NCI-H2171 (cell line): Measurements from ENCODE around the gene B4GALT4.
A peak's percentile ranks its signal among the peaks of the same experiment; 100 is the strongest.
"Not testable (repeated sequence)": the region's sequence is repeated elsewhere in the genome, so short reads cannot be mapped to it uniquely, and the experiment has no call there.

Experiments used
- DNase-seq: peaks from one replicate; lab custom pipeline; 2025; lab: John Stamatoyannopoulos, UW

The B4GALT4 gene, protein sequence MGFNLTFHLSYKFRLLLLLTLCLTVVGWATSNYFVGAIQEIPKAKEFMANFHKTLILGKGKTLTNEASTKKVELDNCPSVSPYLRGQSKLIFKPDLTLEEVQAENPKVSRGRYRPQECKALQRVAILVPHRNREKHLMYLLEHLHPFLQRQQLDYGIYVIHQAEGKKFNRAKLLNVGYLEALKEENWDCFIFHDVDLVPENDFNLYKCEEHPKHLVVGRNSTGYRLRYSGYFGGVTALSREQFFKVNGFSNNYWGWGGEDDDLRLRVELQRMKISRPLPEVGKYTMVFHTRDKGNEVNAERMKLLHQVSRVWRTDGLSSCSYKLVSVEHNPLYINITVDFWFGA

DNA sequence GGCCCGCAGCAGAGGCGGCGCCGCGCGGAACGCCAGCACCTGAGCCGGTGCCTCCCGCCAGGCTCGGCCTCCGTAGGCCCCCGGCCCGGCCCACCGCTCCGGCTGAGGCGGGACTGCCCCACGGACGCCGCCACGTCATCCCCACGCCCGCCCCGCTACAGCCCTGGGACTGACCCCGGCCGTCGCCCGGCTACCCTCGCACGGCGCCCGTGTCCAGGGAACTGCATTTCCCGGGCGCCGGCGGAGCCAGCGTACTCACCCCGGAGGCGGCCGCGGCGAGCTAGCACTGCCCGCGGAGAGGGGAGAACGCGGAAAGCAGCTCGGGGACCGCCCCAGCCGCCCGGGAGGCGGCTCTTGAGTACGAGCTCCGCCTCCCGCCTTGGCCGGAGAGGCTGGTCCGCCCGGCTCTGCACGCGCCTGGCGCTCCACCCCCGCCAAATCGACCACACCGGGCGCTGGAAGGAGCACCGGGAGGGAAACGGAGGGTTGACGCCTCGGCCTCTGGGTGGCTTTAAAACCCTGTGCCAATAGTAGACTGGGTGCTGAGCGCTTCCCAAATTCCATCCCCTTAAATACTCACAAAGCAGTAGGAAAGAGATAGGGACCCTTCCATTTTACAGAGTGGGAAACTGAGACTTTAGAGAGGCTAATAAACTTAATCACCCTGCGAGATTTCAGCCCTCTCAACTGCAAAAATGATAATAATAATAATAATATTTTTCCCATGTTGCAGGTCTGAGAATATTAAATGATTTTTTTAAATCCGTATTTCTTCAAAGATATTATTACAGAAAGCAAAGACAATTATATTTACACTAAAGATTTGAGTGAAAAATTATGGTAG, at the start of gene B4GALT4:
Gene B4GALT4 (minus strand): TSS at position 288 of the 844 bp plus-strand sequence. CDS start 10,779 bp downstream, outside the sequence.
- peak; percentile 71 for DNase-seq

DNA sequence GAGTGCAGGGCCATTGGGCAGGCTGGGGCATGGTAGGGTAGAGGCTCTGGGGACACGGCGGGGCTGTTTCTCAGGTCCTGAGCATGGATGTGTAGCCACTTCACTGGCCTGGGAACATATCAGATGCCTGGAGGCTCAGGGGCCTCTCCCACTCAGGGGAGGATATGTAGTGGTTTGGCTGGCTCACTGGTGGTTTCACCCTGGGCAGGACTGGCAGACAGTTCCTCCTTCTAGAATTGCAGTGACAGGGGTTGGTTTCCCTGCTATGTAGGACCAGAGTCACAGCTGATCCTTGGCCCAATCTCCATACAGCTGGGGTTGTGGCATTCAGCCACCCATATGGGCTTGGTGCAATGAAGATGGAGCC, 48.7 kb upstream of the B4GALT4 start:
- DNase-seq: no peak

DNA sequence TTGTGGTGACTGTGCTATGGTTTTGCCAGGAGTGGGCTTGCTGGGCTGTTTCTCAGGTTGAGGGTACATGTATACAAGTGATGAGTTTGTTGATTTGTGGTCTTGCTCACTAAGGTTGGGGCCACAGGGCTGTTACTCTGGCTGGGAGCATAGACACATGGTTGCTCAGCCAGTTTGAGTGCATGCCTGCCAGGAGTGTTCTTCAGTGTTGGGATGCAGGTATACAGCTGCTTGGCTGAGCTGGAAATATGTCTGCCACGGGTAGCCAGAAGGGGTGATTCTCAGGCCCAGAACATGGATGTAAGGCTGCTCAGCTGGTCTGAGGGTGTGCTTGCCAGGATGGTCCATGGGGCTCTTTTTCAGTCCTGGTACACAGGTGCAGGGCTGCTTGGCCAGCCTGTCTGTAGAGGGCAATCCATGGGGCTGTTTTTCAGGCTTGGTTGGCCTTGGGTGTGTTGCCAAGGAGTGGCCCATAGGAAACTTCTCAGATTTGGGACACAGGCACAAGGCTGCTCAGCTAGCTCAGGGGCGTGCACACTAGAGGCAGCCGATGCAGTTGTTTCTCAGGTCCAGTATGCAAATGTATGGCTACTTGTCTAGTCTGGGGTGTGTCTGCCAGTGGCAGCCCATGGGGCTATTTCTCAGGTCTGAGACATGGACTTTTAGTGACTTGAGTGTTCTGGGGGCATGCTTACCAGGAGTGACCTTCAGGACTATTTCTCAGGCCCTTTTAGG, 48.2 kb upstream of the B4GALT4 start:
- DNase-seq: no peak

DNA sequence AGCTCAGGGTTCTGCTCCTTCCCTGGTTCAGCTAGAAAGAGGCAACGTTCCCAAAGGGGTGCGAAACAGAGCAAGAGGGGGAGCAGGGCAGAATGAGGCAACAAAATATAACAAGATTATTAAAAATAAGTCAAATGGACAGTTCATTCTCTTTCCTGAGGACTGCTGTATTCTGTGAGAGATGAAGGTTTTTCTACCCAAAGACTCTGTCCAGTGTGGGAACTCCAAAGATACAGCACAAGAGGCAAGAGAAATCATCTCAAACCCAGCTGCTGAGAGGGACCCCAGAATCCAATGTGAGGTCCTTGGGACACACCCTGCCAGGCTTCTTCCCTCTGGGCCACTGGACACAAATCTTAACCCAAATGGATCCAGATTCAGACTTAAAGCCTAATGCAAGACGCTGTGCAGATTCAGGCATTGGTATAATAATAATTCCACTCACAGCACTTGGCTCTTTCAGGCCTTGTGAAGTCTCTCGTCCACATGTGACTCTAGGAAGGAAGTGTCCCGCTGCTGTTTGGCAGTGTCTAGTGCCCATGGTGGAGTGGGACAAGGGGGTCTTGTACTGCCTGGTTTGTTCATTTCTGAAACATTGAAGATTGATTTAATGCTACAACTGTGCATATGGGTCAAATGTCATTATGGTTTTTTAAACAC, 39.0 kb upstream of the B4GALT4 start:
- no peak for DNase-seq

DNA sequence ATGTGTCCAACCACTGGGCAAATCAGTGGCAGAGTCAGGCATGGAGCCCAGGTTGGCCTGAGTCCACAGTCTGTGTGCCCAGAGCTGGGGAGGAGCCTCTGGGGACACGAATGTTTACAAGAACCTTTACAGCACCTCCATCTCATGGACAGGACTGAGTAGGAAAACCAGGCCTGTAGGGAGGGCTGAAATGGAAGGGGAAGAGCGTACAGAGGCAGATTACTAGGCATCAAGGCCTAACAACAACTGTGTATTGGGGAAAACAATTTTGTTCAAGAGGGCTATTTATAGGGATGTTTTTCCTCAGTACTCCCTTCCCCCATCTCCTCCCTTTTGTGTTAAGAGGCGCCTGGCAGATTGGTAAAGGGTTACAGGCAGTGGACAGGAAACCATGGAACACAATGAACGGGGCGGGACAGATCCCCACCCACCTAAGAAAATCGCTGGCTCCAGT, 38.5 kb upstream of the B4GALT4 start:
- DNase-seq: no peak

DNA sequence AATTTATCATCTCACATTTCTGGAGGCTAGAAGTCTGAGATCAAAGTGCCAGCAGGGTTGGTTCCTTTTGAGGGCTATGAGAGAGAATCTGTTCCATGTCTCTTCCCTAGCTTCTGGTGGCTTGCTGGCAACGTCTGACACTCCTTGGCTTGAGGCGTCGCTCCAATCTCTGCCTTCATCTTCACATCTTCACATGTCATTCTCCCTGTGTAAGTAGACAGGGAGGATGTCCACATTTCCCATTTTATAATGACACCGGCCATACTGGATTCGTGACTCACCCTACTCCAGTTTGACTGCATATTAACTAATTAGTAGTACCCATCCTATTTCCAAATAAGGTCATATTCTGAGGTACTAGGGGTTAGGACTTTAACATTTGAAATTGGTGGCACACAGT, 36.0 kb upstream of the B4GALT4 start:
- no peak for DNase-seq

DNA sequence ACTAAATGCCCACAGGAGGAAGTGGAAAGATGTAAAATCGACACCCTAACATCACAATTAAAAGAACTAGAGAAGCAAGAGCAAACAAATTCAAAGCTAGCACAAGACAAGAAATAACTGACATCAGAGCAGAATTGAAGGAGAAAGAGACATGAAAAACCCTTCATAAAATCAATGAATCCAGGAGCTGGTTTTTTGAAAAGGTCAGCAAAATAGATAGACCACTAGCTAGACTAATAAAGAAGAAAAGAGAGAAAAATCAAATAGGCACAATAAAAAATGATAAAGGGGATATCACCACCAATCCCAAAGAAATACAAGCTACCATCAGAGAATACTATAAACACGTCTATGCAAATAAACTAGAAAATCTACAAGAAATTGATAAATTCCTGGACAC, 29.5 kb upstream of the B4GALT4 start:
- DNase-seq: not testable (repeated sequence)

DNA sequence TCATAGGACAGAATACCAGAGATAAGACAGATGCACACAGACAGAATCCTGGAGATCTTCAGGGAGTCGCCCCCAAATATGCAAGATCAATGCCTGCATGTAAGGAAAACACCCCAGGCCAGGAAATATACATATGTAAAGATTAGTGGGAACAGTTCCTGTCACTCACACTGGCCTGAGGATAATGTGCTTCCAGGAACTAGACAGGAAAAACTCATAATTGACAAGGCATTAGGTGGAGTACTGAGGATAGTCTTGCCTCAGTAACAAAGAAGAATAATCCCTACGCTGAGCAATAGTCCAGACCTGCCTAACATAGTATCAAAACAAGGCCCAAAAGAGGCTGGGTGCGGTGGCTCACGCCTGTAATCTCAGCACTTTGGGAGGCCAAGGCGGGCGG, 20.4 kb upstream of the B4GALT4 start:
- no peak for DNase-seq

DNA sequence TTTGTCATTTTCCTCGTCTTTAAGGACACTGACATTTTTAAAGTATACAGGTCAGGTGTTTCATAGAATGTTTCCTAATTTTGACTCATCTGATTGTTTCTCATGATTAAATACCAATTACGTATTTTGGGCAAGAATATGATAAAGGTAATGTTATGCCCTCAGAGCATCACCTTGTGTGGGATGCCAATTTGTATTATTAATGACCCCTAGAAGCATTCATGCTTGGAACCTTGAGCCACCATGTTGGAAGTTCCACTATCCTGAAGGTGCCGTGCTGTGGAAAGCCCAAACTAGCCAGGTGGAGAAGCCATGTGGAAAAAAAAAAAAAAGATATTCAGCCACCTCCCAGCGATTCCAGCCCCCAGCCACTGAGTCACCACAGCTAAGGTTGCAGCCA, 19.1 kb upstream of the B4GALT4 start:
- DNase-seq: no peak

DNA sequence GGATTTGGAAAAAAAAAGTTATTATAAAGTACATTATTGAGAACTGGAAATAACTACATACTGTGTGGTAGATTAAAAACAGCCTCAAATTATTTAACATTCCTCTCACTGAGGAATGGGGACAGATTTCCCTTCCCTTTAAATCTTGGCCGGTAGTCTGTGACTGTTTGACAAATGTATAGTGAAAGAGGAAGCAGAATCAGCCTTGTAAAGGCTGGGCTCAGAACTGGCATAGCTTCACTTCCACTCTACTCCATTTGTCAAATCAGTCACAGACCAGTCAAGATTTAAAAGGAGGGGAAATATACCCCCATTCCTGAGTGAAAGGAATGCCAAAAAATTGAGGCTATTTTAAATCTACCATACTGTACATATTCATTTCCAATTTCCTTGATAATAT, 18.2 kb upstream of the B4GALT4 start:
- DNase-seq: no peak

DNA sequence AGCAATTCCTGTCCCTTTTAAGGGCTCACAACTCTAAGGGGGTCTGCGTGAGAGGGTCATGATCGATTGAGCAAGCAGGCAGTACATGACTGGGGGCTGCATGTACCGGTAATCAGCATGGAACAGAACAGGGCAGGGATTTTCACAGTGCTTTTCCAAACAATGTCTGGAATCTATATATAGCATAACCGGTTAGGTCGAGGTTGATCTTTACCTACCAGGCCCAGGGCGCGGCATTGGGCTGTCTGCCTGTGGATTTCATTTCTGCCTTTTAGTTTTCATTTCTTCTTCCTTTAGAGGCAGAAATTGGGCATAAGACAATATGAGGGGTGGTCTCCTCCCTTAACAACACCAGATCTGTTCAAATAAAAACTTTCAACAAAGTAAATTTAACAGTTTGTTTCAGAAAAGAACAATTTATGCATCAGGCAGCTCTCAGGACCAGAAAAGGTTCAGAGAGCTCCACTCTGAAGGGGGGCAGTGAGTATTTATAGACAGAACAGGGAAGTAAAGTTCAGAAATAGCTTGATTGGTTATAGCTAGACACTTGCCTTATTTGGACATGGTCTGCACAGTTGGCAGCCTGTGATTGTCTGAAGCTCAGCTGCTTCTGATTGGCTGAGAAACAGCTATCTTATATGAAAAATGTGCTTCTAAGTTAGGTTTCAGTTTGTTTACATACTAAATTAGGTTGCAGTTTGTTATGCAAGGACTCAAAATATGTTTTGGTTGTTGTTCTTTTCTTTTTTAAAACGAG, 17.2 kb upstream of the B4GALT4 start:
- DNase-seq: no peak

DNA sequence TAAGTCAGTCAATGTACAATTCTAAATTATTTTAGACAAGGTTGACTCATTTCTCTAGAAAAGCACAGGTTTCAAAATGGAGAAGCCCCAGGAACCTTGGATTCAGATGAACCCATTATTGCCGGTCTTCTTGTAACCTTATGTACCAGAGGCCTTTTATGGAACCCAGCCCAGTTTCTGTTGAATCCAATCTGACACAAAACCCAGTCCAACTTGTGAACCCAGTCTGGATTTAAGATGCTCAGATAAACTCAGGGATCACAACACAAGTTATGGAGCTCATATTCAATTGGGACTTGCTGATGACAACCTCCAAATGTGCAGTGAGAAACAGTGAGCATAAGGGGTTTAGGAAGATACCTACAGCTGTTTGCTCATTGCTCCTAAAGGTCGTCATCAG, 16.4 kb upstream of the B4GALT4 start:
- no peak for DNase-seq

DNA sequence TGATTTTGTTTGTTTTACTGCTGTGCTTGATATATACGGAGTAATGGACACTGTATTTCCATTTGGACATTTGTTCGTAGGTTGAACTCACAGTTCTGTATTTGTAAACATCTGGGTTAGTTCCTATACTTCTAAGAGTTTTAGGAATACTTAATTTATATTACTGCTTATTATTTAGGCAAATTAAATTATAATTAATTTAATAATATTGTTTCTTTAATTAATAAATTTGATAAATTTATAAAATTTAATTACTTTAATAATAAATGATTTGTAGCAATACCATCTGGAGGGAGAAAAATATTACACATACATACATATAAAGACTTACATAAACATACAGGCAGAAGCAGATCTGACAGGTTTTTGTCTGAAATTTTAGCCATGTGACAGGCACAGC, 14.5 kb upstream of the B4GALT4 start:
- DNase-seq: no peak

DNA sequence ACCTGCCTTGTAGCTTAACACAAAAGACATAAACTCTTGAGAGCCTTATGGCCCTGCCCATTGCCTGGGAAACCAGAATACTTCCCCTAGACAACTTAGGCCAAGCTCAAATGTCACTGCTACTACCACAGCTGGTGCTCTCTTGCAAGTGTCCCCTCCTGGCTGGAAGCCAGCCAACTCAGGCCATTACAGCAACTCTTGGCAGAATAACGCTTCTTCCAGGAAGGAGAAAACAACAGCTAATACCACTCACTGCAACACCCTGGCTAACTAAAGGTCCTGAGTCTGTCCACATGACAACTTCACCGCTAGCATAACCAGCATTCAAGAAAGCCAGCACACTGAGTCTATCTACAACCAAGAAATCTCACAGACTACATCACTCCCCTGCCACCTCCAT, 5.1 kb upstream of the B4GALT4 start:
- DNase-seq: no peak

DNA sequence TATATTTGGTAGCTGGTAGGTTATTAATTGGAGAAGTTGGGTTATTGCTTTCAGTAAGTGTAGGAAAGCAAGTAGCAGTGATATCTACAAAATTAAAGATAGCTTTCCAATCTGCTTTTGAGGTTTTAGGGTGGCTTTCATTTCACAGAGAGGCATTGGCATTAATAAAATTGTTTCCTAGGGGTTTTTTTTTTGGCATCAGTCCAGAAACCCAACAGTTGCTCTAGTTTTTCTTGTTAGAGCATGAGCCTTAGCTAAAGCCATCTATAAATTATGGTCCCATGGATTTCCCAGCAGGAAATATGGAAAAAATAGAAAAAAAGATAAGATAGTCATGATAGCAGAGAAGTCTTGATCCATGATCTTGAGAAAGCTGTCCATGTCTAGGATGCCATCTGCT, 3.0 kb upstream of the B4GALT4 start:
- no peak for DNase-seq

DNA sequence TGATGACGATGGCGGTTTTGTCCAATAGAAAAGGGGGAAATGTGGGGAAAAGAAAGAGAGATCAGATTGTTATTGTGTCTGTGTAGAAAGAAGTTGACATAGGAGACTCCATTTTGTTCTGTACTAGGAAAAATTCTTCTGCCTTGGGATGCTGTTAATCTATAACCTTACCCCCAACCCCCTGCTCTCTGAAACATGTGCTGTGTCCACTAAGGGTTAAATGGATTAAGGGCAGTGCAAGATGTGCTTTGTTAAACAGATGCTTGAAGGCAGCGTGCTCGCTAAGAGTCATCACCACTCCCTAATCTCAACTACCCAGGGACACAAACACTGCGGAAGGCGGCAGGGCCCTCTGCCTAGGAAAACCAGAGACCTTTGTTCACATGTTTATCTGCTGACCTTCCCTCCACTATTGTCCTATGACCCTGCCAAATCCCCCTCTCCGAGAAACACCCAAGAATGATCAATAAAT, 2.4 kb upstream of the B4GALT4 start:
- DNase-seq: not testable (repeated sequence)

DNA sequence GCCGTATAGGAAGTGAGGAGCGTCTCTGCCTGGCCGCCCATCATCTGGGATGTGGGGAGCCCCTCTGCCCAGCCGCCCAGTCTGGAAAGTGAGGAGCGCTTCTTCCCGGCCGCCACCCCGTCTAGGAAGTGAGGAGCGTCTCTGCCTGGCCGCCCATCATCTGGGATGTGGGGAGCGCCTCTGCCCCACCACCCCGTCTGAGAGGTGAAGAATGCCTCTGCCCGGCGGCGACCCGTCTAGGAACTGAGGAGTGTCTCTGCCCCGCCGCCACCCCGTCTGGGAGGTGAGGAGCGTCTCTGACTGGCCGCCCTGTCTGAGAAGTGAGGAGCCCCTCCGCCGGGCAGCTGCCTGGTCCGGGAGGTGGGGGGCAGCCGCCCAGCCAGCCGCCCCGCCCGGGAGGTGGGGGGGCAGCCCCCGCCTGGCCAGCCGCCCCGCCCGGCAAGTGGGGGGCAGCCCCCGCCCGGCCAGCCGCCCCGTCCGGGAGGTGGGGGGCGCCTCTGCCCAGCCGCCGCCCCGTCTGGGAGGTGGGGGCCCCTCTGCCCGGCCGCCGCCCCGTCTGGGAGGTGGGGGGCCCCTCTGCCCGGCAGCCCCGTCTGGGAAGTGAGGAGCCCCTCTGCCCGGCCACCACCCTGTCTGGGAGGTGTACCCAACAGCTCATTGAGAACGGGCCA, 1.8 kb upstream of the B4GALT4 start:
- DNase-seq: not testable (repeated sequence)

DNA sequence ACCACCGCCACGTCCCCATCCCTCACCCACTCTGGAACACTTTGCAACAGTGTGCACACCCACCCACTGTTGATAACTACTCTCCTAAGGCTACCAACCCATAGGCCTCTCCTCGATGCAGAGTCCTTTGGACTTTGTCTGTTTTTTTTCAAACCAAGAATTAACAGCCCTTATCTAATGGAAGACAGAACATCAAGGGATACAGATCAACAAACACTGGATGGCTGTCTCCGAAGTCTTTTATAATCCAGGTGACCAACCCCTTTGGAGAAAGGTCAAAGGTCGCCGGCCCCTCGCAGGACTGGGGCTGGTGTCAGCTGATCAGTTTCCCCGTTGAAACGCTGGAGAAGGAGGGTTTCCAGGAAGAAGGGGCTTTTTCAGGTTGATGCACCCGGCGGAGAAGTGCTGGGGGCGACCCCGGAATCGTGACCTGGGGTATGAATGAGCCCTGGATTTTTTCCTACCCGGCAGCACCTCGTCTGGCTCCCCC, 532 bp downstream of the B4GALT4 start:
- DNase-seq: no peak

DNA sequence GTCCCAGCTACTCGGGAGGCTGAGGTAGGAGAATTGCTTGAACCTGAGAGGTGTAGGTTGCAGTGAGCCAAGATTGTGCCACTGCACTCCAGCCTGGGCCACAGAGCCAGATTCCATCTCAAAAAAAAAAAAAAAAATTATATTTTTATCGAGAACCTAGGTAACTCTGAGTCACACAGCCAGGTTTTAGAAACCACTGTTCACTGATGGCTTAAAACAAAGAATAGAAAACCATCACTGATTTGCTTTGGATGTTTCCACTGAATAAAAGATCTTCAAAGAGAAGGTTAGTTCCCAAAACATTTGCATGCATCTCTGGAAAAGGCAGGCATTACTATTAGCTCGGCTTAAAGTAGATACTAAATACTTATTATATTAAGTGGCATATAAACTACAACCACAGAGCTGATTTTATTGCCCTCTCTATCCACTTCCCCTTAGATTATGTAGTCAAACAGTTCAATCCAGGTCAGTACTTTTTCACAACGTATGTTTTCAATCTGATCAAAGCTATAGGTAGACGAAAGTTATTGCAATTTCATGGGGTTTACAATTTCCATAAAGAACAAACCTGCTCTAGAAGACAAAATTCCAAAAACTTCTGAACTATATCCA, 1.4 kb downstream of the B4GALT4 start:
- DNase-seq: no peak

DNA sequence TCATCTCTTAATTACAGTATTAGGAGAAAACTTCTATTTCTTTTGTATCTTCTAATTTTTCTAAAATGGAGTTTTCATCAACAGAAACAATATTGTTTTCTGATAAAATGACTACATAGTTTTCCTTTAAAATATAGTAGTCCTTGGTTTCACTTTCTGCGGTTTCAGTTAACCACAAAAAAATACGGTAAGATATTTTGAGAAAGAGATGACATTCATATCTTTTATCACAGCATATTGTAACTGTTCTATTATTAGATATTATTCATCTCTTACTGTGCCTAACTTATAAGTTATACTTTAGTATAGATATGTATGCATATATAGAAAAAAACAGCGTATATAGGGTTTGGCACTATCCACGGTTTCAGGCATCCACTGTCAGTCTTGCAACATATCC, 2.3 kb downstream of the B4GALT4 start:
- no peak for DNase-seq
